ENCODE measurements around the gene GPR162.

GPR162 gene

DNA sequence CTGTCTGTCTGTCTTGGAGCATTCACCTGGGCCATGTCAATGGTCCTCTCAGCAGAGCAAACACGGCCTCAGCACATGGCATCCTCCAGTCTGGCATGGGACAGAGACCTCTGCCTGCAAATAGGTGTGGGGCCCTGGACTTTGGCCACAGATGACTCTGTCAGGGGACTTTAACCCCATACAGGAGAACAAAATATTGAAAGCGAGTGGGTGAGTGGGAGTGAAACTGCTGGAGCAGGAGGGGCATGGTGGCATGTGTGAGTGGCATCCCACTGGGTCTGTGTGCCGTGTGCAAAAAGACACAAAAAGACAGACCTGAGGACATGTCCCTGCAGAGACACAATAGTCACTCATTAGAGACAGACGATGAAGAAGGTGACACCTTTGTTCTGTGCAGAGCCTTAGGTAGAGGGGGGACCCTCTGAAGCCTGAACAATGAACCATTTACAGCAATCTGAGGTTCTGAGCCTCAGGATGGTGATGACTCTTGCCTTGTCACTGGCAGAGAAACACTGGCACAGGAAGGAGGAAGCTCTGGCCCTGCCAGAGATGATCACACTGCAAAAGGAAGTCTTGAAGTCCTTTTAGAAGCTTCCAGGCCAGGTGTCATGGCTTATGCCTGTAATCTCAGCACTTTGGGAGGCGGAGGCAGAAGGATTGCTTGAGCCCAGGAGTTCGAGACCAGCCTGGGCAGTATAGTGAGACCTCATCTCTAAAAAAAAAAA, 41.8 kb upstream of the GPR162 start:
- no peaks in the 10 kb centered on the region for H3K9me3 ChIP-seq
- H3K4me3 ChIP-seq = no peak overlapping the region
- no peak overlapping the region for H3K27ac ChIP-seq
- intact Hi-C loops (cut with DNase I; ENCODE audit: low total_unique reads) = loop anchor here (2.0 to 10.0 kb wide), 2 partner anchors 27 to 165 kb away; partner anchors contain the start of gene MLF2
- no peaks in the 10 kb centered on the region for H3K27me3 ChIP-seq
- no peak for DNase-seq
- H3K4me1 ChIP-seq = peaks cover 0 to 18% (median 11%) of the 10 kb centered on the region in 4 donors
- H3K36me3 ChIP-seq = no peaks in the 10 kb centered on the region
- TF ChIP-seq, protein P1, sequence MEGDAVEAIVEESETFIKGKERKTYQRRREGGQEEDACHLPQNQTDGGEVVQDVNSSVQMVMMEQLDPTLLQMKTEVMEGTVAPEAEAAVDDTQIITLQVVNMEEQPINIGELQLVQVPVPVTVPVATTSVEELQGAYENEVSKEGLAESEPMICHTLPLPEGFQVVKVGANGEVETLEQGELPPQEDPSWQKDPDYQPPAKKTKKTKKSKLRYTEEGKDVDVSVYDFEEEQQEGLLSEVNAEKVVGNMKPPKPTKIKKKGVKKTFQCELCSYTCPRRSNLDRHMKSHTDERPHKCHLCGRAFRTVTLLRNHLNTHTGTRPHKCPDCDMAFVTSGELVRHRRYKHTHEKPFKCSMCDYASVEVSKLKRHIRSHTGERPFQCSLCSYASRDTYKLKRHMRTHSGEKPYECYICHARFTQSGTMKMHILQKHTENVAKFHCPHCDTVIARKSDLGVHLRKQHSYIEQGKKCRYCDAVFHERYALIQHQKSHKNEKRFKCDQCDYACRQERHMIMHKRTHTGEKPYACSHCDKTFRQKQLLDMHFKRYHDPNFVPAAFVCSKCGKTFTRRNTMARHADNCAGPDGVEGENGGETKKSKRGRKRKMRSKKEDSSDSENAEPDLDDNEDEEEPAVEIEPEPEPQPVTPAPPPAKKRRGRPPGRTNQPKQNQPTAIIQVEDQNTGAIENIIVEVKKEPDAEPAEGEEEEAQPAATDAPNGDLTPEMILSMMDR (IDR thresholded peaks at IDR 0.05) = no peak

DNA sequence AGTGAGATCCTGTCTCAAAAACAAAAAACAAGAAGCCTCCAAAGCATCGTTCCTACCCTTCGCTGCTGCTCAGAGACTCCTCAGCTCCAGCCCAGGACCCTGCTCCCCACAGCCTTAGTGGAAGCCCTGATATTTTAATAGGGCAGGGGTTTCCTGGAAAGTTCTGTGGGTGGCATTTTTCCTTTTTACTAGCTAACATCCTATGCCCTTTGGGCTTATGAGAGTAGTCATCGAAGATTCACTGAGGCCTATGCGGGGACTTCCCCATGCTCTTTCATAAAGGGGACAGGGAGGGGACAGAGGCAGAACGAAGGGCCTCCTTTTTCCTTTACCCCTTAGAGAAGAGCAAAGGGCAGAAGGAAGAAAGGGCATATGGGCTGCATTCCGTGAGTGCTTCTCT, 41.0 kb upstream of the GPR162 start:
- Histone ChIP-seq H3K4me3 (no peak overlapping the region), H3K36me3 (no peaks in the 10 kb centered on the region), H3K27ac (no peak overlapping the region), H3K4me1 (peaks cover 0 to 18% (median 11%) of the 10 kb centered on the region in 4 donors), H3K9me3 (no peaks in the 10 kb centered on the region), H3K27me3 (no peaks in the 10 kb centered on the region)
- TF ChIP-seq, protein P1 (IDR thresholded peaks at IDR 0.05) = no peak
- no peak for DNase-seq
- intact Hi-C loops (cut with DNase I; ENCODE audit: low total_unique reads) = no loop called here

GRCh38 chr12:6782119-6782518, 39.5 kb upstream of the GPR162 start:
- Histone ChIP-seq H3K36me3 (no peaks in the 10 kb centered on the region), H3K27ac (no peak overlapping the region), H3K4me3 (no peak overlapping the region), H3K27me3 (no peaks in the 10 kb centered on the region), H3K4me1 (peaks cover 0 to 18% (median 11%) of the 10 kb centered on the region in 4 donors), H3K9me3 (no peaks in the 10 kb centered on the region)
- intact Hi-C loops (cut with DNase I; ENCODE audit: low total_unique reads) = no loop called here
- no peak for DNase-seq
- TF ChIP-seq, protein P1 (IDR thresholded peaks at IDR 0.05) = no peak

DNA sequence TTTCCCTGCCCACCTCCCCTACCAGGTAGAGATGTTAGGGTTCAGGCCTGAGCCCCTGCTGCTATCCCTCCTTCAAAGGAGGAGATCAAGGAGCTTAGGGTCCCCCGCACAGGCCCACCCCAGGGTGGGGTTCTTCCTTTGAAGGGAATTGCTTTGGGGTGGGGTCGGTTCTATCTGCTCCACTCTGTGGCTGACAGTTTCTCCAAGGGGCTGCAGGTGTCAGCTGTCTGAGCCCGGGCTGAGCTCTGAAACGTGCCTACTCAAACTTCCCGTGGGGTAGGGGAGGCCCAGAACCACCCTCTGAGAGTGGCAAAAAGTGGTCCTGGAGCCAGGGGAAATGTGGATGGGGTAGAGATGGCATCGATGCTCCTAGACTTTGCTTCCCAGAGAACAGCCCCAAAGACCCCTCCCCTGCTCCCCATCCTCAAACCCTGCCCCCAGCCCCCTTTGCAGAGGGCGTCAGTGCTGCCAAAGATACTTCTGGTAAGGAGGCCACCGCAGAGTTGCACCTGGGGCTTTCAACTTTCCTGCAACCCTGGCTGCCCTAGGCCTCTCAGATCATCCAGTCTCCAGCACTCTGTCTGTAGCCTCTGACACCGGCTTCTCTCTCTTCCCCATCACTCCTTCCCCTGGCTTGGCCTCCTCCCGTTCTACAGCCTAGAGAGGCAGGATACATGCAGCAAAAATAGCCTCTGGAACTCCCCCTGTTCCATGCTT, 38.6 kb upstream of the GPR162 start:
- Histone ChIP-seq H3K4me3 (no peak overlapping the region), H3K27me3 (no peaks in the 10 kb centered on the region), H3K4me1 (peaks cover 0 to 13% (median 7%) of the 10 kb centered on the region in 4 donors), H3K36me3 (no peaks in the 10 kb centered on the region), H3K27ac (no peak overlapping the region), H3K9me3 (no peaks in the 10 kb centered on the region)
- TF ChIP-seq, protein P1 (IDR thresholded peaks at IDR 0.05) = no peak
- DNase-seq = no peak
- intact Hi-C loops (cut with DNase I; ENCODE audit: low total_unique reads) = no loop called here

DNA sequence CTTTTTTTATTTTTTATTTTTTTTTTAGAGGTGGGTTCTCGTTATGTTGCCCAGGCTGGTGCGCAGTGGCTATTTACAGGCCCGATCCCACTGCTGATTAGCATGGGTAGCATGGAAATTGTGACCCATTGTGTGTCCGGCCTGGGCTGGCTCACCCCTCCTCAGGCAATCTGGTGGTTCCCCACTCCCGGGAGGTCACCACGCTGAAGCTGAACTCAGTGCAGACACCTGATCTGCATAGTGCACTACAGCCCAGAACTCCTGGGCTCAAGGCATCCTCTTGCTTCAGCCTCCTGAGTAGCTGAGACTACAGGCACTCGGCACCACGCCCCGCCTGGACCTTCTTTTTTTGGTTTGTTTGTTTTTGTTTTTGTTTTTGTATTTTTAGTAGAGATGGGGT, 37.8 kb upstream of the GPR162 start:
- no peak overlapping the region for H3K27ac ChIP-seq
- H3K9me3 ChIP-seq = no peaks in the 10 kb centered on the region
- no peaks in the 10 kb centered on the region for H3K27me3 ChIP-seq
- peaks cover 0 to 4% (median 0%) of the 10 kb centered on the region in 4 donors for H3K4me1 ChIP-seq
- intact Hi-C loops (cut with DNase I; ENCODE audit: low total_unique reads) = no loop called here
- DNase-seq = no peak
- H3K36me3 ChIP-seq = no peaks in the 10 kb centered on the region
- no peak overlapping the region for H3K4me3 ChIP-seq
- TF ChIP-seq, protein P1 (IDR thresholded peaks at IDR 0.05) = no peak
